Activated T-cell treated with anti-CD3 and anti-CD28 coated beads, Interleukin-2, amount 50 U/mL, for 4 hours (primary cell): Measurements from ENCODE around the gene MBOAT1. TPM values are rescaled to one million over a fixed set of nuclear protein-coding genes. Genes with fewer than 3 reads are reported as not detected.

Experiments
- ATAC-seq, 2 donors: fragments of 200-7000 bp; cut with Tn5 transposase; one replicate each; pipeline ENCODE4 v1.10.0; 2021
- DNase-seq: peaks from one replicate; pipeline ENCODE4 v3.0.0-alpha.2; 2020
- H3K27me3 Mint-ChIP-seq: one replicate; pipeline ENCODE4 v1.8.0; 2021; ENCODE audit warnings: low read depth, mixed read lengths
- H3K36me3 Mint-ChIP-seq: one replicate; pipeline ENCODE4 v1.8.0; 2022; ENCODE audit warnings: mixed read lengths; ENCODE audit not compliant: insufficient read depth
- H3K4me1 Mint-ChIP-seq: one replicate; pipeline ENCODE4 v1.8.0; 2021; ENCODE audit warnings: low read depth, mixed read lengths
- H3K4me3 Mint-ChIP-seq: one replicate; pipeline ENCODE4 v1.8.0; 2021; ENCODE audit warnings: mild to moderate bottlenecking, moderate library complexity, mixed read lengths
- H3K9me3 Mint-ChIP-seq: one replicate; pipeline ENCODE4 v1.8.0; 2021; ENCODE audit warnings: mixed read lengths
- total RNA-seq, 3 donors: library from RNA; stranded (reverse); gene quantifications; one replicate each; pipeline ENCODE4 v1.2.1, GENCODE V29; 2021

The MBOAT1 gene
- total RNA-seq, 3 donors from 2014 or later: 2.2 to 5.1 (median 4.4) TPM

GRCh38 chr6:20135677-20136268 is 76.5 kb downstream of the MBOAT1 start:
- H3K9me3 Mint-ChIP-seq: no peaks in the 10 kb centered on the region
- peaks cover 22% of the 10 kb centered on the region for H3K36me3 Mint-ChIP-seq
- DNase-seq (no peak), ATAC-seq (no peak)
- H3K4me1 Mint-ChIP-seq: no peaks in the 10 kb centered on the region
- no peaks in the 10 kb centered on the region for H3K27me3 Mint-ChIP-seq
- no peak overlapping the region for H3K4me3 Mint-ChIP-seq

DNA sequence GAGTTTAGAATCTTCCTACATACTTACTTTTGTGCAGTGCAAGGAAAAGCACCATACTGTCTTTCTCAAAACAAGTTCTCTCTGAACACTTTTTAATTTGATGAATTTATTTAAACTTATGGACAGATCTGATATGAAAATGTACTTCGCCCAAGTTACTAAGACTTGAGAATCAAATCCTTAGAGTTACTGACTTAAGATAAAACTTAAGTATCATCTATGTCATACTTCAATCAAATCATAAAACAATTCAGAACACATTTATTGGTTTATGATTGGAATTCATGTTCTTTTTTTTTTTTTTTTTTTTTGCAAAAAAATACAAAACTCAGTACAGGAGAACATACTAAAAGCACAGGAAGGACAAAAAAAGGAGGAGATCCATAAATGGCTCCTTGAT is 77.7 kb downstream of the MBOAT1 start:
- Mint-ChIP-seq H3K27me3 (no peaks in the 10 kb centered on the region), H3K9me3 (no peaks in the 10 kb centered on the region), H3K36me3 (peaks cover 16% of the 10 kb centered on the region), H3K4me1 (no peaks in the 10 kb centered on the region), H3K4me3 (no peak overlapping the region)
- ATAC-seq (no peak), DNase-seq (no peak)

- H3K4me1 Mint-ChIP-seq: peaks cover 5% of the 10 kb centered on the region
- no peak overlapping the region for H3K4me3 Mint-ChIP-seq
- DNase-seq (no peak), ATAC-seq (no peak)
- H3K36me3 Mint-ChIP-seq: peaks cover 23% of the 10 kb centered on the region
- no peaks in the 10 kb centered on the region for H3K27me3 Mint-ChIP-seq
- H3K9me3 Mint-ChIP-seq: no peaks in the 10 kb centered on the region
Measured at GRCh38 chr6:20129290-20130088, 82.8 kb downstream of the MBOAT1 start.

DNA sequence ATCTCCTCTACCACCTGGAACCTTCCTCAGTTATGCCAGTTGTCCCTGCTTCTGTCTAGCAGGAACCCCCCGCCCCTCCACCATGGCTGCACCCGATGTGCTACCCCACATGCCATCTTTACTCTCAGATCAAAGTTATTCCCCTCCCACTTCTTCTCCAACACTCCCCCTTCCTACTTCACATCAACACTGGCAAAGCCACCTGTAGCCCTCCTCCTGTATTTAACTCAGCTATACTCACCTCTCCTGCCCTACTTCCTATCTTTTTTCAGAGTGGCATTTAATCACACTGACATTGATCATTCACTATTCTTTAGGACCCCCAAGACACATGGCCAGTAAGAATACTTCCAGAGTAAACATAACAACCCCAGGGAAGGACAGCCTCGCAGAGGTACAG is 84.3 kb downstream of the MBOAT1 start:
- peaks cover 5% of the 10 kb centered on the region for H3K4me1 Mint-ChIP-seq
- no peak for DNase-seq
- H3K27me3 Mint-ChIP-seq: no peaks in the 10 kb centered on the region
- no peaks in the 10 kb centered on the region for H3K9me3 Mint-ChIP-seq
- no peak for ATAC-seq
- H3K36me3 Mint-ChIP-seq: peaks cover 24% of the 10 kb centered on the region
- no peak overlapping the region for H3K4me3 Mint-ChIP-seq

GRCh38 chr6:20126789-20127653 is 85.2 kb downstream of the MBOAT1 start:
- peaks cover 5% of the 10 kb centered on the region for H3K4me1 Mint-ChIP-seq
- H3K27me3 Mint-ChIP-seq: no peaks in the 10 kb centered on the region
- DNase-seq: peak; percentile 54
- no peak overlapping the region for H3K4me3 Mint-ChIP-seq
- ATAC-seq: peak in 1 of 2 donors; percentile 67
- H3K9me3 Mint-ChIP-seq: no peaks in the 10 kb centered on the region
- H3K36me3 Mint-ChIP-seq: peaks cover 20% of the 10 kb centered on the region

DNA sequence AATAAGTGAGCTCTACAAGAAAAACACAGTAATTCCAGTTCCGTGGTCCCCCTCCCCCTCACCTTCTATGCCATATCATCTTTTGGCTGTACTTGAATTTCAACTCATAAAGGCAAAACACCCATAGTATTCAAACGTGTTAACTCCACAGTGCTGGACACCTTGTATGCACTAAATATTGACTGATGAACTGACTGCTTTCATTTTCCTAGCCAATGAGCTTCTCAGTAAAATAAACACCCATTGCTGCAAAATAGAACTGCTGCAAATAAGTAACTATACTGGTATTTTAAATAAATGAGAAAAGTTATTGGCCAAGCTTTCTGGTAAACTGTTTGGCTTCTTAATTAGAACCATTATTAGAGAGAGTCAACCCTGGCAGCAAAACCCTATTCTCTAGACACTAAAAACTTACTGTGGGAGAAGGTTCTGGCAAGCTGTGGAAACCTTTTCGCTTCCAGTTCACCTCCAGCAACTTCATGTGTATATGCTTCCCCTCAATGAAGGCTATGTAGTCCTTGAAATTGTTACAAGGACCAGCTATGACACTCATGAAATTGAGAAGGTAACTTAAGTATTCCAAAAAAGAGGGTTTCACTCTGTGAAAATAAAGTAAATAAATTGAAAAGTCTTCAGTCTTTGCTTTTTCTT is 86.0 kb downstream of the MBOAT1 start:
- ATAC-seq: no peak
- peaks cover 5% of the 10 kb centered on the region for H3K4me1 Mint-ChIP-seq

GRCh38 chr6:20124545-20124944 is 87.7 kb downstream of the MBOAT1 start:
- H3K27me3 Mint-ChIP-seq: no peaks in the 10 kb centered on the region
- ATAC-seq (no peak), DNase-seq (no peak)
- peaks cover 5% of the 10 kb centered on the region for H3K4me1 Mint-ChIP-seq
- H3K4me3 Mint-ChIP-seq: no peak overlapping the region
- H3K9me3 Mint-ChIP-seq: no peaks in the 10 kb centered on the region
- peaks cover 18% of the 10 kb centered on the region for H3K36me3 Mint-ChIP-seq

More for the DNA sequence above, 86.0 kb downstream of the MBOAT1 start:
- no peaks in the 10 kb centered on the region for H3K9me3 Mint-ChIP-seq
- H3K36me3 Mint-ChIP-seq: peaks cover 19% of the 10 kb centered on the region
- no peak overlapping the region for H3K4me3 Mint-ChIP-seq
- no peaks in the 10 kb centered on the region for H3K27me3 Mint-ChIP-seq
- DNase-seq: no peak

- H3K27me3 Mint-ChIP-seq: no peaks in the 10 kb centered on the region
- ATAC-seq (no peak), DNase-seq (no peak)
- H3K36me3 Mint-ChIP-seq: peaks cover 21% of the 10 kb centered on the region
- H3K4me3 Mint-ChIP-seq: no peak overlapping the region
- H3K4me1 Mint-ChIP-seq: no peaks in the 10 kb centered on the region
- no peaks in the 10 kb centered on the region for H3K9me3 Mint-ChIP-seq
Measured at GRCh38 chr6:20119485-20119884, 92.8 kb downstream of the MBOAT1 start.

DNA sequence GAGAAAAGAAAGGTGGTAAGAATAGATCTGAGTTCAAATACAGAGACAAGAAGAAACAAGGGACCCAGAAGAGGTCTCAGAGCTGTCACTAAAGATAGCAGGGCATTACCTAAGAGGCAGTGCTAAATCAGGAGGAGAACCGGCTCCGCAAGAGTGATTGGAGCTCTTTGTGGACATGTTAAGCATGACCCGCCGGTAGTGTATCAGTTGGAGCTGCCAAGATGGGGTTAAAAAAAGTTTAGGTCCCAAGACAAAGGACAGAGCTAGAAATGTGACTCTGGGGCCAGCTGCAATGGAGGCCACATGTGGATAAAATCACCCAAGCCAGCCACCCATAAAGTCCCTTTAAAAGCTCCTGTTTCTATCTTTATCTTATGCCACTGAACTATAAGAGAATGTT is 93.4 kb downstream of the MBOAT1 start:
- no peaks in the 10 kb centered on the region for H3K27me3 Mint-ChIP-seq
- DNase-seq: no peak
- no peak for ATAC-seq
- no peak overlapping the region for H3K4me3 Mint-ChIP-seq
- H3K4me1 Mint-ChIP-seq: no peaks in the 10 kb centered on the region
- H3K9me3 Mint-ChIP-seq: no peaks in the 10 kb centered on the region
- H3K36me3 Mint-ChIP-seq: peaks cover 22% of the 10 kb centered on the region

DNA sequence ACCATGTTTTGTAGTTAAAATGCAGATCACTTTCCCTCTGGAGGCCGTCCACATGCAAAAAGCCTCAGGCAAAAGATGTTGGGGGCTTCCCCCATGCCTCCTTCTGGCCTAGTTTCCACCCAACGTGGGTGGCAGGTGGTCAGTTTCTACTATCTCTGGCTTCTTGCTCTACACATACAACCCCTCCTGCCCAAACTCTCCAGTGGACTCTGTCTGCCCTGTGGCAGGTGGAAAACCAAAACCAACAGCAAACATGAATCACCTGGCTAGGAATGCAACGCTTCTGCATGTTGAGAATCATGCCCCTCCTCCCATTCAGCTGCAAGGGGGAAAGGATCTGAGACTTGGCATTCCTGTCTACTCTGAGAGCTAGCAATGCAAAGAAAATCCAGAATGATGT is 94.8 kb downstream of the MBOAT1 start:
- no peaks in the 10 kb centered on the region for H3K4me1 Mint-ChIP-seq
- no peak for DNase-seq
- H3K9me3 Mint-ChIP-seq: no peaks in the 10 kb centered on the region
- H3K36me3 Mint-ChIP-seq: peaks cover 25% of the 10 kb centered on the region
- no peak for ATAC-seq
- no peak overlapping the region for H3K4me3 Mint-ChIP-seq
- no peaks in the 10 kb centered on the region for H3K27me3 Mint-ChIP-seq

- Mint-ChIP-seq H3K9me3 (no peaks in the 10 kb centered on the region), H3K4me3 (no peak overlapping the region), H3K36me3 (peaks cover 25% of the 10 kb centered on the region), H3K27me3 (no peaks in the 10 kb centered on the region), H3K4me1 (no peaks in the 10 kb centered on the region)
- ATAC-seq (no peak), DNase-seq (no peak)
Measured at GRCh38 chr6:20116792-20117191, 95.5 kb downstream of the MBOAT1 start.

DNA sequence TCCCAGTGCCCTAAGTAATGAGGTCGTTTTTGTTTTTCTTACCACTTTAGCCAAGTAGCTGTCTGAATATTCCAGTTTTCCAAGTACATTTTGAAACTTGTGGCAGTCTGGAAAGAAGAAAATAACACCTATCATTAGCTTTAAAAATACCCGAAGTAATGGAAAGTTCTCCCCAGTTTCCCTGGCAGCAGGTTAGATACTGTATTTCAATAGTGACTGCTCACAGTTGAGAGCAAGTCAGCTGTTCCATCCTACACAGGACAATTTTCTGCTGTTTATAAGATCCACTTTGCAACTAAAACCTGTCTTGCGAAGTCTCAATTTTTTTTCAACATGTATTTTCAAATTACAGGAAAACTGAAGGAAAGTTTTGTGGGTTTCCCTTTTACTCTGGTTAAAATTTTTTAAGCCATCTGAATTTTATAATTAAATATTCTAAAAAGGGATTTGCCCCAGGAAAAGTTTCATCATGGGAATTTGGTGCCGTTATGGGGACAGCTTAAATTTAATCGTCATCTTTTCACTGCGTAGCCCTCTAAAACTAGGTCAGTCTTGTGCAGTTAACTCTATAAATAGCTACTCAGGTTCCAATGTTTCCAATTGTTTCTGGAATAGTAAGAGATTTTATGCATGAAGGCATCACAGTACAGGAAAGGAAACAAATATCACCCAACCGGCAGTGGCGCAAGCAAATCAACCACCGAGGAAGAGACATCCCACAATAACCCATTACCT is 96.9 kb downstream of the MBOAT1 start:
- peaks cover 27% of the 10 kb centered on the region for H3K36me3 Mint-ChIP-seq
- H3K27me3 Mint-ChIP-seq: no peaks in the 10 kb centered on the region
- no peak for ATAC-seq
- no peaks in the 10 kb centered on the region for H3K4me1 Mint-ChIP-seq
- H3K4me3 Mint-ChIP-seq: no peak overlapping the region
- DNase-seq: no peak
- no peaks in the 10 kb centered on the region for H3K9me3 Mint-ChIP-seq

DNA sequence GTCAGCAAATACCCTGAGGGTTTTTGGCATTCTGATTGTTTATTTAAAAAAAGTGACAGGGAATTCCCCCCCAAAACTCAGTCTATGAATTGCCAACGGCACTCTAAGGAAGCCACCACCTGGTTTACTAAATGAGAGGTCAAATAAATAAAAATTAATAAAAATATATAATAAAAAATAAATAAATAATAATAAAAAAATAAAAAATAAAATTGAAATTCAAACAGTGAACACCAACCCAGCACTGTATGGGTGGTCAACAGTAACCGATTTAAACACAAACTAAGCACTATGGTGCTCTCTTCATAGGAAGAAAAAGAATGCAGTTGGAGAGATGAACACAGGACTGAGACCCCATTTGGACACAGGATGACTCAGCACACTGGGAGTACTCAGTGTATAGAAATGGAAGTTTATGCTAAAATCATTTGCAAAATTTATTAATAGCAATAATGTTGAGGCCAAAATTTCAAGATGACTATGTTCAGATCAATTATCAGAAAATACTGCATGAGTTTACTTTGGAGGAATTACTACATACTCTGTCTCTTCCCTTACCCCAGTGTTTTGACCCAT is 98.5 kb downstream of the MBOAT1 start:
- DNase-seq: no peak
- Mint-ChIP-seq H3K4me1 (no peaks in the 10 kb centered on the region), H3K36me3 (peaks cover 30% of the 10 kb centered on the region), H3K9me3 (no peaks in the 10 kb centered on the region), H3K4me3 (no peak overlapping the region), H3K27me3 (no peaks in the 10 kb centered on the region)
- no peak for ATAC-seq
